Heart left ventricle (tissue), 13 donors: ENCODE measurements around the gene CRLF1.

Experiments
- POLR2A ChIP-seq, 2 donors: fragments of 450-650 bp; IDR thresholded peaks; one replicate each; pipeline ENCODE4 v1.6.1; 2017; ENCODE audit warnings: antibody characterized with exemption in 2 of 2, mild to moderate bottlenecking in 2 of 2, moderate library complexity in 2 of 2
- TF ChIP-seq, protein P1 (sequence below), 12 donors: fragments of 200-600 bp; sonication (generic) in 4 of 12; IDR thresholded peaks; one replicate each; pipeline versions ENCODE4 v1.5.0 to v1.8.0; 2018 to 2022; ENCODE audit warnings: antibody characterized with exemption in 12 of 12, mild to moderate bottlenecking in 5 of 12
- donor health status: ischemic (EF 13 %, LVEDD 7.1; RV severe dilation, severe dysfunction).
- donor health status: DM: no; HTN: yes; CAD: no.
- donor health status: DM: no; HTN: no; CAD: no.
- donor health status: ischemic (EF 25% LVEDD 6.9; RV normal size, moderate dysfunction).
- donor health status: ischemic (EF 25% LVEDD 5.7; RV mildly dilated, moderate dysfunction).
- donor health status: ischemic (EF 35%, LVEDD 5.7; RV mildly dilated, moderate dysfunction).
- donor health status: nonischemic (EF 11% LVEDD 7.7; RV severe dilation, severe dysfunction).
- donor health status: DM: yes; HTN: yes; CAD: no.
- donor health status: PGD.
- donor health status: ischemic (EF 29% LVEDD 5.4; RV normal size, mild dysfunction).
- donor health status: nonischemic (EF 23%, LVEDD 6.1; RV moderate dilation, normal function).

DNA sequence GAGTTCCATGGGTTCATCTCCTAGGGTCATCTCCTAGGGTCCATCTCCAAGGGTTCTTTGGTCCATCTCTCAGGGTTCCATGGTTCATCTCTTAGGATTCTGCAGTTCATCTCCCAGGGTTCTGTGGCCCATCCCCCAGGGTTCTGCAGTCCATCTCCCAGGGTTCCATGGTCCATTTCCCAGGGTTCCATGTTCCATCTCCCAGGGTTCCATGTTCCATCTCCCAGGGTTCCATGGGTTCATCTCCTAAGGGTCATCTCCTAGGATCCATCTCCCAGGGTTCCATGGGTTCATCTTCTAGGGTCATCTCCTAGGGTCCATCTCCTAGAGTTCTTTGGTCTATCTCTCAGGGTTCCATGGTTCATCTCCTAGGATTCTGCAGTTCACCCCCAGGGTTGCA lies 11.0 kb upstream of the CRLF1 start:
- TF ChIP-seq, protein P1, sequence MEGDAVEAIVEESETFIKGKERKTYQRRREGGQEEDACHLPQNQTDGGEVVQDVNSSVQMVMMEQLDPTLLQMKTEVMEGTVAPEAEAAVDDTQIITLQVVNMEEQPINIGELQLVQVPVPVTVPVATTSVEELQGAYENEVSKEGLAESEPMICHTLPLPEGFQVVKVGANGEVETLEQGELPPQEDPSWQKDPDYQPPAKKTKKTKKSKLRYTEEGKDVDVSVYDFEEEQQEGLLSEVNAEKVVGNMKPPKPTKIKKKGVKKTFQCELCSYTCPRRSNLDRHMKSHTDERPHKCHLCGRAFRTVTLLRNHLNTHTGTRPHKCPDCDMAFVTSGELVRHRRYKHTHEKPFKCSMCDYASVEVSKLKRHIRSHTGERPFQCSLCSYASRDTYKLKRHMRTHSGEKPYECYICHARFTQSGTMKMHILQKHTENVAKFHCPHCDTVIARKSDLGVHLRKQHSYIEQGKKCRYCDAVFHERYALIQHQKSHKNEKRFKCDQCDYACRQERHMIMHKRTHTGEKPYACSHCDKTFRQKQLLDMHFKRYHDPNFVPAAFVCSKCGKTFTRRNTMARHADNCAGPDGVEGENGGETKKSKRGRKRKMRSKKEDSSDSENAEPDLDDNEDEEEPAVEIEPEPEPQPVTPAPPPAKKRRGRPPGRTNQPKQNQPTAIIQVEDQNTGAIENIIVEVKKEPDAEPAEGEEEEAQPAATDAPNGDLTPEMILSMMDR (IDR thresholded peaks at IDR 0.05), result no peak
- no peak for TF ChIP-seq POLR2A (IDR thresholded peaks at IDR 0.05)
